Testis (tissue), 2 donors: ENCODE measurements around the gene CFAP97D2.

ENCODE experiments used
- CTCF ChIP-seq, 3 experiments: fragments of 450-650 bp in 2 of 3; fragments of 200-600 bp in 1 of 3; sonication (generic) in 1 of 3; IDR thresholded peaks; one replicate each; pipeline ENCODE4 v1.5.1; 2016 to 2019; ENCODE audit warnings: antibody characterized with exemption in 3 of 3, mild to moderate bottlenecking in 2 of 3, moderate library complexity in 1 of 3
- POLR2A ChIP-seq: fragments of 450-650 bp; IDR thresholded peaks from one replicate; pipeline ENCODE4 v1.6.1; 2017; ENCODE audit warnings: antibody characterized with exemption, mild to moderate bottlenecking, moderate library complexity

- TF ChIP-seq CTCF (IDR thresholded peaks at IDR 0.05) = no peak
- TF ChIP-seq POLR2A = no peak
These were observed 44.0 kb upstream of the CFAP97D2 start for GRCh38 chr13:114134944-114135610.
